ENCODE measurements around the gene CHP2.

GRCh38 chr16:23712976-23713375 is 41.9 kb upstream of the CHP2 start, which contains the start of gene ERN2:
- TF ChIP-seq CTCF (IDR thresholded peaks at IDR 0.05): no peak
- TF ChIP-seq POLR2AphosphoS5 (IDR thresholded peaks at IDR 0.05): no peak
